GM23338 (cell line): ENCODE measurements around the gene LHX5. TPM values are rescaled to one million over a fixed set of nuclear protein-coding genes. Genes with fewer than 3 reads are reported as not detected.

Experiments
- ATAC-seq: fragments of 200-7000 bp; cut with Tn5 transposase; 3 replicates; pipeline ENCODE4 v1.9.1; 2020
- DNase-seq: peaks from one replicate; pipeline ENCODE4 v3.0.0-alpha.2; 2015; ENCODE audit warnings: low spot score
- H2AFZ ChIP-seq: fragments of 200-600 bp; sonication (generic); 2 replicates; pipeline ENCODE4 v1.8.0; 2016; ENCODE audit warnings: antibody characterized with exemption, mild to moderate bottlenecking, moderate library complexity
- H3F3A ChIP-seq: fragments of 200-600 bp; sonication (generic); replicated peaks from 2 replicates; pipeline ENCODE4 v1.8.0; 2017; ENCODE audit warnings: antibody characterized with exemption, mixed run types, low read depth
- H3K27ac ChIP-seq: fragments of 200-600 bp; sonication (generic); 2 replicates; pipeline ENCODE4 v1.6.1; 2016; ENCODE audit warnings: low read depth
- H3K27me3 ChIP-seq: fragments of 200-600 bp; sonication (generic); 2 replicates; pipeline ENCODE4 v1.8.0; 2016; ENCODE audit warnings: mild to moderate bottlenecking, mixed run types, moderate library complexity; ENCODE audit not compliant: insufficient read depth
- H3K36me3 ChIP-seq: fragments of 200-600 bp; sonication (generic); 2 replicates; pipeline ENCODE4 v1.8.0; 2016; ENCODE audit warnings: mild to moderate bottlenecking; ENCODE audit not compliant: insufficient read depth
- H3K4me1 ChIP-seq: fragments of 200-600 bp; sonication (generic); 2 replicates; pipeline ENCODE4 v1.8.0; 2016; ENCODE audit warnings: mild to moderate bottlenecking, moderate library complexity; ENCODE audit not compliant: insufficient read depth
- H3K4me2 ChIP-seq: fragments of 200-600 bp; sonication (generic); 2 replicates; pipeline ENCODE4 v1.7.1; 2017; ENCODE audit warnings: mixed run types
- H3K4me3 ChIP-seq: fragments of 200-600 bp; sonication (generic); 2 replicates; pipeline ENCODE4 v1.6.1; 2016; ENCODE audit warnings: mixed run types
- H3K79me2 ChIP-seq: fragments of 200-600 bp; sonication (generic); replicated peaks from 2 replicates; pipeline ENCODE4 v1.8.0; 2017; ENCODE audit warnings: mild to moderate bottlenecking; ENCODE audit not compliant: insufficient read depth
- H3K9me2 ChIP-seq: fragments of 200-600 bp; sonication (generic); 2 replicates; pipeline ENCODE4 v1.8.0; 2017; ENCODE audit not compliant: insufficient read depth
- H4K20me1 ChIP-seq: fragments of 200-600 bp; sonication (generic); replicated peaks from 2 replicates; pipeline ENCODE4 v1.8.0; 2017; ENCODE audit warnings: mild to moderate bottlenecking; ENCODE audit not compliant: insufficient read depth
- H3K27ac Mint-ChIP-seq: 2 replicates; pipeline ENCODE4 v1.8.0; 2020; ENCODE audit warnings: inconsistent platforms, mild to moderate bottlenecking, moderate library complexity, mixed read lengths
- H3K27me3 Mint-ChIP-seq: 3 replicates; pipeline ENCODE4 v1.8.0; 2022; ENCODE audit warnings: low read depth, mild to moderate bottlenecking, moderate library complexity, mixed read lengths, inconsistent platforms; ENCODE audit not compliant: insufficient read depth, poor library complexity
- H3K36me3 Mint-ChIP-seq: 3 replicates; pipeline ENCODE4 v1.8.0; 2021; ENCODE audit warnings: low read depth, mild to moderate bottlenecking, inconsistent platforms, moderate library complexity, mixed read lengths
- H3K4me1 Mint-ChIP-seq: 3 replicates; pipeline ENCODE4 v1.8.0; 2020; ENCODE audit warnings: mild to moderate bottlenecking, inconsistent platforms, mixed read lengths
- H3K4me3 Mint-ChIP-seq: 3 replicates; pipeline ENCODE4 v1.8.0; 2021; ENCODE audit warnings: moderate library complexity, mild to moderate bottlenecking, inconsistent platforms, mixed read lengths
- H3K9me3 Mint-ChIP-seq: 3 replicates; pipeline ENCODE4 v1.8.0; 2020; ENCODE audit warnings: moderate library complexity, mild to moderate bottlenecking, inconsistent platforms, mixed read lengths
- CREB1 ChIP-seq: fragments of 250-450 bp; sonication (Bioruptor Pico); IDR thresholded peaks from 2 replicates; pipeline ENCODE4 v1.5.0; 2020; ENCODE audit warnings: low read depth, mild to moderate bottlenecking, moderate library complexity
- CTCF ChIP-seq, 2 experiments: fragments of 200-600 bp in 1 of 2; sonication (generic) in 1 of 2; conservative IDR thresholded peaks; 2 replicates each; pipeline versions ENCODE4 v1.5.1 to v1.6.1; 2016 to 2017; ENCODE audit warnings: antibody characterized with exemption in 2 of 2, low read depth in 2 of 2, mild to moderate bottlenecking in 2 of 2, moderate library complexity in 1 of 2
- ETS1 ChIP-seq: IDR thresholded peaks from 2 replicates; pipeline ENCODE4 v1.6.1; 2016; ENCODE audit warnings: antibody characterized with exemption
- EZH2 ChIP-seq: fragments of 200-600 bp; sonication (generic); IDR thresholded peaks from one replicate; pipeline ENCODE4 v1.8.0; 2017; ENCODE audit warnings: antibody characterized with exemption, mild to moderate bottlenecking, low read depth; ENCODE audit not compliant: unreplicated experiment
- EZH2phosphoT487 ChIP-seq: fragments of 200-600 bp; sonication (generic); IDR thresholded peaks from one replicate; pipeline ENCODE4 v1.8.1; 2018; ENCODE audit warnings: antibody characterized with exemption; ENCODE audit not compliant: unreplicated experiment
- JUNB ChIP-seq: IDR thresholded peaks from one replicate; pipeline ENCODE4 v1.6.1; 2016; ENCODE audit warnings: antibody characterized with exemption; ENCODE audit not compliant: unreplicated experiment
- NANOG ChIP-seq: IDR thresholded peaks from 2 replicates; pipeline ENCODE4 v1.6.1; 2016; ENCODE audit warnings: antibody characterized with exemption, borderline replicate concordance
- POLR2AphosphoS5 ChIP-seq: IDR thresholded peaks from 2 replicates; pipeline ENCODE4 v1.6.1; 2016; ENCODE audit warnings: antibody characterized with exemption, low read depth
- STAT1 ChIP-seq: IDR thresholded peaks from one replicate; pipeline ENCODE4 v1.6.1; 2016; ENCODE audit warnings: antibody characterized with exemption; ENCODE audit not compliant: unreplicated experiment
- polyA plus RNA-seq: library from polyadenylated mRNA; unstranded; fragments of >200 nt; fragmentation: Nextera tagmentation; extraction: Ambion mirVana; gene quantifications from 2 replicates; pipeline ENCODE4 v1.2.1, GENCODE V29; 2016
- total RNA-seq: library from RNA; depleted of rRNA; stranded (reverse); fragments of >200 nt; shearing (Covaris generic); gene quantifications from 2 replicates; pipeline ENCODE4 v1.2.3, GENCODE V29; 2014

Gene LHX5
- total and polyA plus RNA-seq, 2 experiments from 2014 or later: 0.18 TPM; not detected in 1

GRCh38 chr12:113470871-113471618 lies 626 bp downstream of the LHX5 start:
- peaks cover 3% of the 10 kb centered on the region; the same call in 1 of the 3 replicates for H3K9me3 Mint-ChIP-seq
- H3K4me3 Mint-ChIP-seq: peak overlapping the region; percentile 43
- Histone ChIP-seq H3K27me3 (peaks cover 100% of the 10 kb centered on the region), H3K36me3 (no peaks in the 10 kb centered on the region; the same call in 1 of the 2 replicates), H3K27ac (no peak overlapping the region), H3K9me2 (no peaks in the 10 kb centered on the region), H3K4me1 (peaks cover 58% of the 10 kb centered on the region), H3K4me3 (peak overlapping the region; percentile 58), H4K20me1 (peaks cover 21% of the 10 kb centered on the region; the same call in 1 of the 2 replicates), H2AFZ (no peak overlapping the region), H3K79me2 (no peaks in the 10 kb centered on the region), H3F3A (peaks cover 40% of the 10 kb centered on the region), H3K4me2 (peak overlapping the region; percentile 85)
- H3K4me1 Mint-ChIP-seq: peaks cover 60% of the 10 kb centered on the region
- H3K27ac Mint-ChIP-seq: no peak overlapping the region
- H3K36me3 Mint-ChIP-seq: no peaks in the 10 kb centered on the region; the same call in 2 of the 3 replicates
- DNase-seq: peak; percentile 71
- ATAC-seq: peak; percentile 5
- H3K27me3 Mint-ChIP-seq: peaks cover 100% of the 10 kb centered on the region
- peak; percentile 76 for TF ChIP-seq EZH2
- TF ChIP-seq EZH2phosphoT487: peak; percentile 86
- no peak for TF ChIP-seq CTCF (conservative IDR thresholded peaks at IDR 0.05; ENCODE audit: low read depth in 2 of 2)

- Mint-ChIP-seq H3K4me1 (peaks cover 54% of the 10 kb centered on the region), H3K36me3 (no peaks in the 10 kb centered on the region; the same call in 2 of the 3 replicates), H3K9me3 (peaks cover 3% of the 10 kb centered on the region; the same call in 1 of the 3 replicates), H3K27ac (no peak overlapping the region), H3K27me3 (peaks cover 99% of the 10 kb centered on the region), H3K4me3 (no peak overlapping the region)
- no peak for ATAC-seq
- Histone ChIP-seq H4K20me1 (peaks cover 19% of the 10 kb centered on the region; the same call in 1 of the 2 replicates), H3K4me2 (peak overlapping the region; percentile 85), H2AFZ (no peak overlapping the region), H3K79me2 (no peaks in the 10 kb centered on the region), H3K4me3 (peak overlapping the region; percentile 58; the same call in 1 of the 2 replicates), H3K27ac (no peak overlapping the region), H3K9me2 (no peaks in the 10 kb centered on the region), H3K4me1 (peaks cover 57% of the 10 kb centered on the region), H3K36me3 (no peaks in the 10 kb centered on the region; the same call in 1 of the 2 replicates), H3F3A (peaks cover 42% of the 10 kb centered on the region), H3K27me3 (peaks cover 100% of the 10 kb centered on the region)
- TF ChIP-seq EZH2: peak; percentile 87
- TF ChIP-seq JUNB: no peak
- no peak for TF ChIP-seq CTCF (conservative IDR thresholded peaks at IDR 0.05; ENCODE audit: low read depth in 2 of 2)
- no peak for TF ChIP-seq ETS1
- TF ChIP-seq POLR2AphosphoS5: no peak
- TF ChIP-seq EZH2phosphoT487: peak; percentile 3
- no peak for TF ChIP-seq NANOG
- TF ChIP-seq STAT1: no peak
- TF ChIP-seq CREB1 (CRISPR knock-in tag): no peak
- no peak for DNase-seq
Measured at GRCh38 chr12:113469949-113470743, 1.5 kb downstream of the LHX5 start.
